Body of pancreas (tissue), 4 donors: ENCODE results near the gene CMSS1. TPM values are rescaled to one million over a fixed set of nuclear protein-coding genes. Genes with fewer than 3 reads are reported as not detected.

Experiments
- ATAC-seq: fragments of 150-250 bp; one replicate; pipeline ENCODE4 v1.9.1; 2016
- DNase-seq, 4 donors: peaks; one replicate each; pipeline ENCODE4 v3.0.0-alpha.2; 2019
- H3K27ac ChIP-seq, 4 donors: fragments of 200-600 bp; sonication (generic); 1 replicate in 3 of 4; 2 replicates in 1 of 4; pipeline versions ENCODE4 v1.5.1 to v1.6.1; 2016 to 2019; ENCODE audit warnings: mild to moderate bottlenecking in 1 of 4, mixed read lengths in 1 of 4, moderate library complexity in 1 of 4
- H3K27me3 ChIP-seq, 2 donors: fragments of 200-600 bp; sonication (generic); one replicate each; pipeline ENCODE4 v1.6.0; 2016; ENCODE audit warnings: mild to moderate bottlenecking in 1 of 2
- H3K36me3 ChIP-seq, 2 donors: fragments of 200-600 bp; sonication (generic); replicated peaks in 1 of 2; 2 replicates each; pipeline ENCODE4 v1.5.1; 2016; ENCODE audit warnings: low read depth in 2 of 2; ENCODE audit not compliant: insufficient read depth in 1 of 2
- H3K4me1 ChIP-seq: fragments of 200-600 bp; sonication (generic); one replicate; pipeline ENCODE4 v1.6.0; 2016
- H3K4me3 ChIP-seq, 2 donors: fragments of 200-600 bp; sonication (generic); 1 replicate in 1 of 2; 2 replicates in 1 of 2; pipeline ENCODE4 v1.5.1; 2016 to 2019
- H3K9me3 ChIP-seq, 3 donors: fragments of 200-600 bp; sonication (generic); 1 replicate in 2 of 3; 2 replicates in 1 of 3; pipeline ENCODE4 v1.5.1; 2016
- CTCF ChIP-seq, 7 experiments: fragments of 450-650 bp in 4 of 7; fragments of 200-600 bp in 3 of 7; sonication (generic) in 3 of 7; IDR thresholded peaks; one replicate each; pipeline ENCODE4 v1.5.1; 2016 to 2019; ENCODE audit warnings: antibody characterized with exemption in 7 of 7
- POLR2A ChIP-seq, 3 donors: fragments of 450-650 bp; IDR thresholded peaks; one replicate each; pipeline ENCODE4 v1.6.1; 2016; ENCODE audit warnings: antibody characterized with exemption in 3 of 3, mild to moderate bottlenecking in 2 of 3
- WGBS, 2 donors: methylation state at CpG; one replicate each; pipeline ENCODE4 v1.1.5; 2017; 5-methylcytosine and 5-hydroxymethylcytosine counted together
- intact Hi-C: fragments of 100-400 bp; cut with DNase I; formaldehyde crosslinking; loops from one replicate; pipeline ENCODE4 v1.15.1; 2023
- total RNA-seq, 2 donors: library from RNA; depleted of rRNA; stranded (reverse); fragments of >200 nt; gene quantifications; one replicate each; pipeline ENCODE4 v1.1.0, GENCODE V29; 2016

Gene CMSS1
- total RNA-seq, 2 donors from 2014 or later, result 3.9 to 21.4 TPM

- DNase-seq (no peak), ATAC-seq (no peak)
- intact Hi-C loops, result no loop called here
- TF ChIP-seq POLR2A (IDR thresholded peaks at IDR 0.05) (no peak), CTCF (IDR thresholded peaks at IDR 0.05) (no peak)
- no peak overlapping the region for H3K27ac ChIP-seq
- H3K4me3 ChIP-seq, result no peak overlapping the region
- H3K36me3 ChIP-seq, result no peaks in the 10 kb centered on the region
- 87 to 96% methylated on average over 7 of the region's 7 CpGs for WGBS, 2 donors
- no peaks in the 10 kb centered on the region for H3K9me3 ChIP-seq
- H3K27me3 ChIP-seq, result no peaks in the 10 kb centered on the region
- no peaks in the 10 kb centered on the region for H3K4me1 ChIP-seq
Measured at GRCh38 chr3:100113723-100114412, 296.2 kb downstream of the CMSS1 start.

GRCh38 chr3:100114413-100115030, 296.9 kb downstream of the CMSS1 start, which contains the start of gene FILIP1L:
Gene FILIP1L, minus strand, starts transcription at chr3:100114501.
- no peaks in the 10 kb centered on the region for H3K36me3 ChIP-seq
- TF ChIP-seq CTCF (IDR thresholded peaks at IDR 0.05) (no peak), POLR2A (IDR thresholded peaks at IDR 0.05) (no peak)
- no peak for DNase-seq
- no peaks in the 10 kb centered on the region for H3K27me3 ChIP-seq
- intact Hi-C loops, result no loop called here
- H3K27ac ChIP-seq, result no peak within 1 kb of the TSS
- no peaks in the 10 kb centered on the region for H3K4me1 ChIP-seq
- WGBS, 2 donors, result 91 to 98% methylated on average over 7 of the region's 7 CpGs
- H3K4me3 ChIP-seq, result no peak within 1 kb of the TSS
- H3K9me3 ChIP-seq, result no peaks in the 10 kb centered on the region
- ATAC-seq, result no peak

DNA sequence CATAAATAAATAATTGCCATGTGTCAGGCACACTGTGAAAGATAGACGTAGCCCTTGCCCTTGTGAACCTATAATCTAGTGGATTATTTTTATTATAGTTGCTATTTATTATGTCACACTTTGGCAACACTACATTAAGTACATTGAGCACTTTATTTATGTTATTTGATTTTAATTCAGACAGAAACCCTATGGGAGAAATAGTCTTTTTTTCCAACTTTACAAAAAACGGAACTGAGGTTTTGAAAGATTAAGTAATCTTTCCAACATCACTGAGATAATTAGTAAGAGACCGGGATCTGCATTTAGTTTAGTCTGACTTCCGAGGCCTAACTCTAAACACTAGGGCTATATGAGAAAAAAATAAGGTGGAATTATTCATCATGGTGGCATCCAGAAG, 299.4 kb downstream of the CMSS1 start:
- ATAC-seq, result no peak
- no peak overlapping the region for H3K27ac ChIP-seq
- H3K36me3 ChIP-seq, result no peaks in the 10 kb centered on the region
- no peak overlapping the region for H3K4me3 ChIP-seq
- no peak for TF ChIP-seq CTCF (IDR thresholded peaks at IDR 0.05)
- no peak for TF ChIP-seq POLR2A (IDR thresholded peaks at IDR 0.05)
- H3K27me3 ChIP-seq, result no peaks in the 10 kb centered on the region
- H3K4me1 ChIP-seq, result no peaks in the 10 kb centered on the region
- H3K9me3 ChIP-seq, result no peaks in the 10 kb centered on the region
- 91% methylated on average over 4 of the region's 4 CpGs for WGBS, 2 donors
- no peak for DNase-seq
- intact Hi-C loops, result no loop called here

- no peak for TF ChIP-seq POLR2A (IDR thresholded peaks at IDR 0.05)
- no peak for TF ChIP-seq CTCF (IDR thresholded peaks at IDR 0.05)
- Histone ChIP-seq H3K9me3 (no peaks in the 10 kb centered on the region), H3K27me3 (no peaks in the 10 kb centered on the region), H3K36me3 (no peaks in the 10 kb centered on the region), H3K4me3 (no peak overlapping the region), H3K4me1 (no peaks in the 10 kb centered on the region), H3K27ac (no peak overlapping the region)
- no peak for ATAC-seq
- DNase-seq, result no peak
- WGBS, 2 donors, result 23 to 30% methylated on average over 1 of the region's 1 CpG
- intact Hi-C loops, result no loop called here
Measured at GRCh38 chr3:100120012-100120411, 302.4 kb downstream of the CMSS1 start.

GRCh38 chr3:100120693-100121092, 303.0 kb downstream of the CMSS1 start:
- Histone ChIP-seq H3K27ac (no peak overlapping the region), H3K4me1 (no peaks in the 10 kb centered on the region), H3K27me3 (no peaks in the 10 kb centered on the region), H3K9me3 (no peaks in the 10 kb centered on the region), H3K36me3 (no peaks in the 10 kb centered on the region), H3K4me3 (no peak overlapping the region)
- 90% methylated on average over 5 of the region's 5 CpGs for WGBS, 2 donors
- no peak for TF ChIP-seq CTCF (IDR thresholded peaks at IDR 0.05)
- no peak for TF ChIP-seq POLR2A (IDR thresholded peaks at IDR 0.05)
- intact Hi-C loops, result no loop called here
- no peak for ATAC-seq
- DNase-seq, result no peak
